Measurements from ENCODE around the gene SLC25A45. TPM values are rescaled to one million over a fixed set of nuclear protein-coding genes. Genes with fewer than 3 reads are reported as not detected.

The SLC25A45 gene, protein sequence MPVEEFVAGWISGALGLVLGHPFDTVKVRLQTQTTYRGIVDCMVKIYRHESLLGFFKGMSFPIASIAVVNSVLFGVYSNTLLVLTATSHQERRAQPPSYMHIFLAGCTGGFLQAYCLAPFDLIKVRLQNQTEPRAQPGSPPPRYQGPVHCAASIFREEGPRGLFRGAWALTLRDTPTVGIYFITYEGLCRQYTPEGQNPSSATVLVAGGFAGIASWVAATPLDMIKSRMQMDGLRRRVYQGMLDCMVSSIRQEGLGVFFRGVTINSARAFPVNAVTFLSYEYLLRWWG
- total RNA-seq (1.0 and 1.5 TPM in 2 replicates), polyA plus RNA-seq (0.50 and 0.52 TPM in 2 replicates), polyA minus RNA-seq (ENCODE audit: low replicate concordance) (0.85 and 1.8 TPM in 2 replicates)
- polyA plus RNA-seq (2012) = 0.98 and 1.0 TPM in 2 replicates

DNA sequence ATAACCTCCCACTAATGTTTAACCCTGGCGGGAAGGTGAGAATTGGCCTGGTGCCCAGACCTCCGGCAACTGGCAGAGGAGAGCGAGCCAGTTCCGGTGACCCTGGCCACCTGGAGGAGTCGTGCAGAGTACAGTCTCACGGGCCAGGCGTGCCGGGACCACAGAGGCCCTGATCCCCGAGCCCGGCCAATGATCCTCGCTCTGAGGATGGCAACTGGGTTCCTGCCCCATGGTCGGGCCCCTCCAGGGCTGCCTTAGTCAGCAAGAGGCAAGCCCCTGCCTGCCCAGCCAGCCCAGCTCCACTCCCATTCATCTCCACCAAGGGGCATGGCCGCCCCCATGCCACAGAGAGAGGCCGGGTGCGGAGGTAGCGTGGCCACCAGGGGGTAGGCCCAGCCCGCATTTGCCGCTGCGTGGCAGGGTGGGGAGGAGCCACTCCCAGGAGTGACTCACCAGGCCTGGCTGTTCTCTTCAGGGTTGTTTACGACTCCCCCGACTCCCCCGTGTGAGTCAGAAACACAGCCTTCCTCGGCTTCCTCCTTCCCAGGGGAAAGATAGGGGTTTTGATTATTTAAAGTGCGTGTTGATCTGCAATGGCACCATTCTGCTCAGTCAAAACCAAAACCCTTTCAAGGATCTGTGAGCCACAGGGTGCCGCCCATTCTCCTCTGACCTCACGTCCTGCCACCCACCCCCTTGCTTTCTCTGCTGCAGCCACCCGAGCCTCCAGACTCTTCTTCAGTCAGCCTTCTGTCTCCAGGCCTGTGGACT is at the start of gene SLC25A45:
Gene SLC25A45 (minus strand): TSS at position 614 of the 771 bp plus-strand sequence. CDS start 695 bp downstream, outside the sequence.
- H3K9ac ChIP-seq (ENCODE audit: insufficient read depth, low read length) = peak within 1 kb of the TSS; percentile 77
- no peaks in the 10 kb centered on the region for H4K20me1 ChIP-seq (ENCODE audit: control insufficient read depth, extremely low read depth, insufficient read depth, low read length)
- H3K27ac ChIP-seq (ENCODE audit: insufficient read depth, low read length) = peak within 1 kb of the TSS; percentile 97
- no peaks in the 10 kb centered on the region for H3K27me3 ChIP-seq (ENCODE audit: control insufficient read depth, insufficient read depth, low read length)
- DNase-seq (ENCODE audit: low read depth in 2 of 2) = peak; percentile 98 to 99
- H3K4me3 ChIP-seq (replicated peaks in 1 of 4; ENCODE audit: control extremely low read depth in 1 of 4, insufficient read depth in 1 of 4, low read depth in 3 of 4, low read length in 4 of 4) = peak within 1 kb of the TSS; percentile 27 to 54 (median 47)
- H3K4me2 ChIP-seq (ENCODE audit: extremely low read depth, insufficient read depth, low read length) = peak within 1 kb of the TSS; percentile 83
- H3K9me3 ChIP-seq (ENCODE audit: control insufficient read depth, insufficient read depth, low read depth, low read length) = no peaks in the 10 kb centered on the region
- no peak within 1 kb of the TSS for H2AFZ ChIP-seq (ENCODE audit: low read length)
- TF ChIP-seq, protein P1, sequence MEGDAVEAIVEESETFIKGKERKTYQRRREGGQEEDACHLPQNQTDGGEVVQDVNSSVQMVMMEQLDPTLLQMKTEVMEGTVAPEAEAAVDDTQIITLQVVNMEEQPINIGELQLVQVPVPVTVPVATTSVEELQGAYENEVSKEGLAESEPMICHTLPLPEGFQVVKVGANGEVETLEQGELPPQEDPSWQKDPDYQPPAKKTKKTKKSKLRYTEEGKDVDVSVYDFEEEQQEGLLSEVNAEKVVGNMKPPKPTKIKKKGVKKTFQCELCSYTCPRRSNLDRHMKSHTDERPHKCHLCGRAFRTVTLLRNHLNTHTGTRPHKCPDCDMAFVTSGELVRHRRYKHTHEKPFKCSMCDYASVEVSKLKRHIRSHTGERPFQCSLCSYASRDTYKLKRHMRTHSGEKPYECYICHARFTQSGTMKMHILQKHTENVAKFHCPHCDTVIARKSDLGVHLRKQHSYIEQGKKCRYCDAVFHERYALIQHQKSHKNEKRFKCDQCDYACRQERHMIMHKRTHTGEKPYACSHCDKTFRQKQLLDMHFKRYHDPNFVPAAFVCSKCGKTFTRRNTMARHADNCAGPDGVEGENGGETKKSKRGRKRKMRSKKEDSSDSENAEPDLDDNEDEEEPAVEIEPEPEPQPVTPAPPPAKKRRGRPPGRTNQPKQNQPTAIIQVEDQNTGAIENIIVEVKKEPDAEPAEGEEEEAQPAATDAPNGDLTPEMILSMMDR (conservative IDR thresholded peaks at IDR 0.05 in 1 of 2, IDR thresholded peaks at IDR 0.05 in 1 of 2; ENCODE audit: low read depth in 1 of 2, low read length in 2 of 2) = peak; percentile 66 to 69
- TF ChIP-seq EZH2 (IDR thresholded peaks at IDR 0.05; ENCODE audit: low read length, missing control alignments) = no peak
- peaks cover 32% of the 10 kb centered on the region for H3K4me1 ChIP-seq (ENCODE audit: control insufficient read depth, extremely low read depth, insufficient read depth, low read length)
- H3K79me2 ChIP-seq (ENCODE audit: control insufficient read depth, insufficient read depth, low read length) = peaks cover 6% of the 10 kb centered on the region
- no peaks in the 10 kb centered on the region for H3K36me3 ChIP-seq (ENCODE audit: control insufficient read depth, insufficient read depth, low read length)

DNA sequence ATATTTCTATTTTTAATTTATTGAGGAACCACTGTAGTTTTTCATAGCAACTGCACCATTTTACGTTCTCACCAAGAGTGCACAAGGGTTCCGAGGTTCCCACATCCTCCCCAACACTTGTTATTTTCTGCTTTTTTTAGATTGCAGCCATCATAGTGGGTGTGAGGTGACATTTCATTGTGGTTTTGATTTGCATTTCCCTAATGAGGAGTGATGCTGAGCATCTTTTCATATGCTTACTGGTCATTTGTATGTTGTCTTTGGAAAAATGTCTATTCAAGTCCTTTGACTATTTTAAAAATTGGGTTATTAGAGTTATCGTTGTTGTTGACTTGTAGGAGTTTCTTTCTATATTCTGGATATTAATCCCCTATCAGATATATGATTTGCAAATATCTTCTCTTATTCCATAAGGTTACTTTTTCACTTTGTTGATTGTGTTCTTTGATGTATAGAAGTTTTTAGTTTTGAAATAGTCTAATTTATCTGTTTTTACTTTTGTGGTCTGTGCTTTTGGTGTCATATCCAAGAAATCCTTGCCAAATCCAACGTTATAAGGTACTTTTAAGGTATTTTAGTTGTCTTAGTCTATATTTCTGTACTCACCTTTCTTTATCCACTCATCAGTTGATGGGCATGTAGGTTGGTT is 49.1 kb upstream of the SLC25A45 start:
- peak; percentile 43 to 66 for DNase-seq (ENCODE audit: low read depth in 2 of 2)
- TF ChIP-seq, protein P1 (conservative IDR thresholded peaks at IDR 0.05 in 1 of 2, IDR thresholded peaks at IDR 0.05 in 1 of 2; ENCODE audit: low read depth in 1 of 2, low read length in 2 of 2) = no peak
- Histone ChIP-seq H4K20me1 (ENCODE audit: control insufficient read depth, extremely low read depth, insufficient read depth, low read length) (peaks cover 23% of the 10 kb centered on the region), H3K9me3 (ENCODE audit: control insufficient read depth, insufficient read depth, low read depth, low read length) (no peaks in the 10 kb centered on the region), H2AFZ (ENCODE audit: low read length) (no peak overlapping the region), H3K4me1 (ENCODE audit: control insufficient read depth, extremely low read depth, insufficient read depth, low read length) (peaks cover 2% of the 10 kb centered on the region), H3K27ac (ENCODE audit: insufficient read depth, low read length) (peak overlapping the region; percentile 100), H3K79me2 (ENCODE audit: control insufficient read depth, insufficient read depth, low read length) (peaks cover 99% of the 10 kb centered on the region), H3K27me3 (ENCODE audit: control insufficient read depth, insufficient read depth, low read length) (no peaks in the 10 kb centered on the region), H3K4me2 (ENCODE audit: extremely low read depth, insufficient read depth, low read length) (peak overlapping the region; percentile 76), H3K9ac (ENCODE audit: insufficient read depth, low read length) (no peak overlapping the region), H3K4me3 (replicated peaks in 1 of 4; ENCODE audit: control extremely low read depth in 1 of 4, insufficient read depth in 1 of 4, low read depth in 3 of 4, low read length in 4 of 4) (peak overlapping the region; percentile 7 to 90 (median 80)), H3K36me3 (ENCODE audit: control insufficient read depth, insufficient read depth, low read length) (peaks cover 25% of the 10 kb centered on the region)
